Stimulated activated CD8-positive, alpha-beta memory T cell treated with anti-CD3 and anti-CD28 coated beads, Interleukin-12 subunit alpha, Interleukin-12 subunit beta, amount 100 ng/mL, for 1 hour (primary cell): Measurements from ENCODE around the gene SULT1A2.
"Not testable (repeated sequence)": the region's sequence is repeated elsewhere in the genome, so short reads cannot be mapped to it uniquely, and the experiment has no call there.

ENCODE experiments used
- DNase-seq: peaks from one replicate; pipeline ENCODE4 v3.0.0-alpha.2; 2020; ENCODE audit warnings: low read depth

The SULT1A2 gene

DNA sequence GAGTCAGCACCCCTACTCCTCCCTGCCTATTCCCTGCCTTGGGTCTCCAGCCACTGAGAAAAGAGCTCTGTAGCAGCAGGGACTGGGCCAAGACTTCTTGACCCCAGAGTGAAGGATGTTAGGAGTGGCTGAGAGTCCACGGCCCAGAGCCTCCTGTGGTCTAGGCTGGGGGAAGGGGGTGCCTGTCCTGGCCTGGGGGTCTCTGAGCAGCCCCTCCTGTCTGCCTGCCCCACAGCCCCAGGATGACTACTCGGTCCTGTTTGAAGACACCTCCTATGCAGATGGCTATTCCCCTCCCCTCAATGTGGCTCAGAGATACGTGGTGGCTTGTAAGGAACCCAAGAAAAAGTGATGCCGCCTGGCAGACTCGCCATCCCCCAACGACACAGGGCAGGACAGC, 5.5 kb downstream of the SULT1A2 start:
- no peak for DNase-seq

DNA sequence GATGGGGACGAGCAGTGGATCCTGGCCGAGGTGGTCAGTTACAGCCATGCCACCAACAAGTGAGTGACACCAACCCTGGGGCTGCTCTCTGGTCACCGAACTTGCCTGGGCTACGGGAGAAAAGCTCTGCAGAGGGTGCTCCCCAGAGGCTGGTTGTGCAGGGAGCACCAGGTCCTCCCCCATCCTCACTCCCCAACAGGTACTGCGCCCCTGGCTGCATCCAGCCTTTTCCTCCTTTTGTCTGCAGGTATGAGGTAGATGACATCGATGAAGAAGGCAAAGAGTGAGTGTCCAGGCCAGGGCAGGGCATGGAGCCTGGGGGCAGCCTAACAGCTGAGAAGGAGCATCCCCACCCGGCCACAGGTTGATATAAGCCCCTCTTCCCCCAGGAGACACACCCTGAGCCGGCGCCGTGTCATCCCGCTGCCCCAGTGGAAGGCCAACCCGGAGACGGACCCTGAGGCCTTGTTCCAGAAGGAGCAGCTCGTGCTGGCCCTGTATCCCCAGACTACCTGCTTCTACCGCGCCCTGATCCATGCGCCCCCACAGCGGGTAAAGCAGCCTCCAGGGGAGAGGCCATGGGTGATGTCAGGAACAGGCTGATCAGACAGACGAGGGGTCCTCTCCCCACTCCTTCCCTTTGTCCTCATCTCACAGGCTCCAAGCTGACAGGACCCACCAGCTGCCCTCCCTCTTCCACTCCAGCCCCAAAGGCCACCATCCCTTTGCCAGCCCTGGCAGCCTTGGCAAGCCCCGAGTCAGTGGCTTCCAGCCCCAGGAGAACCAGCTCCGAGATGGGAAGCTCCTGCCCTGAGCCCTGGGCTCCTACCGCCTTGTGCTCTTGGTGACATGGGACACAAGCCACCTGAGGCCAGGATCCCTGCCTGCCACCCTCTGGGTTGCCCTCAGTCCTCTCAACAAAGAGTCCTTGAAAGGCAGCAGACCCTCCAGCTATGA, 6.2 kb downstream of the SULT1A2 start:
- DNase-seq: no peak

DNA sequence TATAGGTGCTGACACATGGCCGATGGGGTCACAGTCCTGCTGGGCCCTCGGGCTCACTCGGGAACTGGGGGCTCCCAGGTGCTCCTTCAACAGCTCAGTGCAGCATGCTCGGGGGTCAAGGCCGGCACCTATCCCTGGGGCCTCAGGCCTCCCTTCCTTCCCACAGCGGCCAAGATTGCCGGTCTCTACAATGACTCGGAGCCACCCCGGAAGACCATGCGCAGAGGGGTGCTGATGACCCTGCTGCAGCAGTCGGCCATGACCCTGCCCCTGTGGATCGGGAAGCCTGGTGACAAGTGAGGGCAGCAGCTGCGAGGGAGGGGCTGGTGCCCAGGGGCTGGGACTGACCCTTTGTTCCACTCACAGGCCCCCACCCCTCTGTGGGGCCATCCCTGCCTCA, 6.9 kb downstream of the SULT1A2 start:
- DNase-seq: no peak

DNA sequence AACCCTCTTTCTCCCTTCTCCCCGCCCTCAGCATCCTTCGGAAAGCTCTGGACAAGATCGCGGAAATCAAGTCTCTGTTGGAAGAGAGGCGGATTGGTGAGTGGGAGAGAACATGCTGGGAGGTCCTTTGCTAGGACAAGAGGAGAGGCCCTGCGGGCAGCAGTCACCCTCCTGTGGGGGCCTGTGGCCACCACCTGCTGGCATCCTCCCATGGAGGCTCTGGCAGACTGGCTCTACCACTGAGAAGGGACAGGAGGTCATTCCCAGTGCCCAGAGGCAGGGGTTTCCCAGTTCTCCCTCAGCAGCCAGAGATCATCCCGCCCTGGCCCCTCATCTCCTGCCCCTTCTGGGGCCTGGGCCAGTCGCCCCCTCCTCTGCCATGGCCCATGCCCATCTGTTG, 7.8 kb downstream of the SULT1A2 start:
- DNase-seq: no peak

DNA sequence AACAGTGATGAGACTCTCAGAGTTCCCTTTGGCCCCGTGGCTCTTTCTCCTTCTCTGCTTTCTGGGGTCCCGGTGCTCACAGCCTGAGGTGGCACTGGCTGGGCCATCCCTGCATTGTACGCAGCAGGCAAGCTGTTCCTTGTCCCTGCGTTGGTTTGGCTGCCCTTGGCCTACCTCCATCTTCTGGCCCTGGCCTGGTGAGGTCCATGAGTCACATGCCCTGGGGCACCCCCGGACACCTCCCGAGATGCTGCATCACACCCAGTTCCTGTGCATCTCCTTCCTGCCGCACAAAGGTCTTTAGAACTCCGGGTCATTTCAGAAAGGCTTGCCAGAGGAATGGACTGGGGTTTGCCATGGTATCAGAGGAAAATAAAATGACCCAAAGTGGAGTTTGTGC, 9.5 kb downstream of the SULT1A2 start:
- no peak for DNase-seq

DNA sequence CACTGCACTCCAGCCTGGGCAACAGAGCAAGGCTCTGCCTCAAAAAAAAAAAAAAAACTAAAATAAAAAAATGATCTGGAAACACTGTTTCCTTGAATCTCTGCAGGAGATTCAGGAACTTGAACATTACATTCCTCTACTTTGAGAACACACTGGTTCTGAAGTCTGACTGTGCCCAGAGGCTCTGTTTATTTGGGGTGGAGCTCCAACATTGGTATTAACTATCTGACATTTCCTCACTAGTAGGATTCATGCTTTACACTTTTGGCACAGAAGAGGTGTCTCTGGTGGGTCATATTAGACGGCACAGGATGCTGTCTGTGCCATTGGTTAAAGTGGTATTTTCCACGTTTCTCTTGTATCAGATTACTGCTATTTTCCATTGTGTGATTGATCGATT, 10.4 kb downstream of the SULT1A2 start:
- DNase-seq: no peak

GRCh38 chr16:28585674-28586073, 11.2 kb downstream of the SULT1A2 start:
- no peak for DNase-seq

- DNase-seq: no peak
Observed at GRCh38 chr16:28580726-28581315, 16.0 kb downstream of the SULT1A2 start.

GRCh38 chr16:28575446-28576109, 21.3 kb downstream of the SULT1A2 start:
- no peak for DNase-seq

- no peak for DNase-seq
Observed at GRCh38 chr16:28574925-28575324, 21.9 kb downstream of the SULT1A2 start.

- DNase-seq: no peak
Observed at GRCh38 chr16:28573738-28574718, 22.8 kb downstream of the SULT1A2 start.

- DNase-seq: no peak
Observed at GRCh38 chr16:28572696-28573510, 23.9 kb downstream of the SULT1A2 start.

DNA sequence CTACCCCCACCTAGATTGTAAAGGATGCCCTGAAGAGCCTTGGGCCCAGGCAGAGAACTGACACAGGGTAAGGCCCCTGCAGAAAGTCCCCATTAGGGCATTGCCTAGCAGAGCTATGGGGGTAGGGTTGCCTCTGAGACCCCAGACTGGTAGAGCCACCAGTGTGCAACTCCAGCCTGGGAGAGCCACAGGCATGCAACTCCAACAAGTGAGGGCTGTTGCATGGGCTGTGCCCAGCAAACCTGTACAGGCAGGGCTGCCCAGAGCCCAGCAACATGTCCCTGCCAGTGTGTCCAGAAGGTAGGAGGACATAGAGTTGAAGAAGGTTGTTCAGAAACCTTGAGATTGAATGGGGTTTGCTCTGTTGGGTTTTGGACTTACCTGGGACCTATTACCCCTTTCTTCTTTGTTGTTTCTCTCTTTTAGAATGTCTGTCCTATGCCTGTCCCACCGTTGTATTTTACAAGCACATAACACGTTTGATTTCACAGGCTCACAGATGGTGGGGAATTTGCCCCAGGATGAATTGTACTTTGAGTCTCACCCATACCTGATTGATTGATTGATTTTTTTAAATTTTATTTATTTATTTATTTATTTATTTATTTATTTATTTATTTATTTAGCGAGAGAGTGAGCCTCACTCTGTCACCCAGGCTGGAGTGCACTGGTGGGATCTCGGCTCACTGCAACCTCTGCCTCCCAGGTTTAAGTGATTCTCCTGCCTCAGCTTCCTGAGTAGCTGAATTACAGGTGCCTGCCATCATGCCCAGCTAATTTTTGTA, 26.7 kb downstream of the SULT1A2 start:
- DNase-seq: no peak

- DNase-seq: no peak
Observed at GRCh38 chr16:28569021-28569420, 27.8 kb downstream of the SULT1A2 start.

DNA sequence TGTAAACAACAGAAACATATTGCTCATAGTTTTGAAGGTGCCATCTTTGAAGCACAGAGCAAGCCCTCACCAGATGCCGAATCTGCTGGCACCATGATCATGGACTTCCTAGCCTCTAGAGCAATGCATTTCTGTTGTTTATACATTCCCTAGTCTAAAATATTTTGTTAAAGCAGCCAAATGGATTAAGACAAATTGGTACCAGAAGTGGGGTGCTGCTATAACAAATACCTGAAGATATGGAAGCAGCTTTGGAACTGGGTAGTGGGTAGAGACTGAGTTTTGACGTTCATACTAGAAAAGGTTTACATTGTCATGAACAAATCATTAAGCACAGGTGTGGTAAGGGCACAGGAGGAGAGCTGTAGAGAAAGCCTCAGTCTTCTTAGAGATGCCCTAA, 29.6 kb downstream of the SULT1A2 start:
- DNase-seq: no peak

GRCh38 chr16:28566233-28566925, 30.5 kb downstream of the SULT1A2 start:
- not testable (repeated sequence) for DNase-seq

DNA sequence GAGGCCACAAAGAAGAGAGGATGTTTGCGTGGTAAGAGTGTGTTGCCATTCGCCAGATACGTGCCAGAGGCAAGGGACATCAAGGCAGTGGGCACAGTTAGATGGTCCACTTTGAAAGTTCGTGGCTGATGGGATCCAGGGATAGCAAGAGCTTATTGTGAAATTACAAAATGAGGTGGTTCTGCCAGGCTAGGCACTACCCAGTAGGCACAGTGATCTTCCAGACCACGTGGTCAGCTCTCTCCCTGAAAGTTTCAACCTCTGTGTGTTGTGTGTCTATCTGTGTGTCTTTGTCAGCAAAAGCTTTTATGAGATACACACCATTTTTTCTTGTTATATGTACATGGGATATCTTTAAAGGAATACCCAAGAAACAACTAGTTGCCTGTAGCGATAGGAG, 33.6 kb downstream of the SULT1A2 start:
- DNase-seq: no peak

DNA sequence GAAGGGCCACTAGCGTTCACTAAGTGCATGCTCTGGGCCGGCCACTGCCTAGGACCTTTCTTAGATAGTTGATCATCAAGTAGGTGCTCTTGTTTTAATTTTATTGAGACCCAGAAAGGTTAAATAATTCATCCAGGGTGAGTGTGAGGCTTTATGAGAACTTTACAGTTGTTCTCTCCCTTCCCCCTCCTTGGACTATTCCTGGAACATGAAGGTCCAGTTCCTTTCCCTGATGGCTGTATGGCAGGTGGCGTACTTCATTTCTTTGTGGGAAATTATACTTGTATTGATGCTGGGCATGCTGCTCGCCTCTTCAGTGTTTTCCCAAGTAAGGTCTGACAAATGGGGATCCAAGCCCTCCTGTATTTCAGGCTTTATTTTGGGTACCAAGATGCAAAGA, 34.7 kb downstream of the SULT1A2 start:
- no peak for DNase-seq

GRCh38 chr16:28561557-28562187, 35.2 kb downstream of the SULT1A2 start:
- DNase-seq: no peak
